GM12872 (cell line): ENCODE results near the gene NHEJ1.

Experiments
- TF ChIP-seq, protein P1 (sequence below): IDR thresholded peaks from 3 replicates; pipeline ENCODE4 v1.5.1; 2011; ENCODE audit warnings: low read depth, mild to moderate bottlenecking, low read length, moderate library complexity; ENCODE audit not compliant: insufficient read depth

NHEJ1 gene

DNA sequence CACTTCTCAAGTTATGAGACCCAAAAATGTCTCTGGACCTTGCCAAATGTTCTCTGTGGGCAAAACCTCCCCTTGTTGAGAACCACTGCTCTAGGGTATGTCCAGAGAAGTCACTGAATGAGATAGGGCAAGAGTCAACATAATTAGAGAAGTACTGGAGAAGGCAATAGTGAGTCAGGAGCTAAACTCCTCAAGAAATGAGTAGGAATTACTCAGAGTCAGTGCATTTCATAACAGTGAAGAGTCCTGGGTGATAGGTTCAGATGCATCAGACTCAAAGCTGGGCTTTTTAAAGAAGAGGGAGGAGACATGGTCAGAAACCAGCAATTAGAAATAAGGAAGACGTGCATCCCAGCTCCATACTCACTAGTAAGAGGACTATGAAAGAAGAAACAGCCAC, 61.3 kb downstream of the NHEJ1 start:
- TF ChIP-seq, protein P1, sequence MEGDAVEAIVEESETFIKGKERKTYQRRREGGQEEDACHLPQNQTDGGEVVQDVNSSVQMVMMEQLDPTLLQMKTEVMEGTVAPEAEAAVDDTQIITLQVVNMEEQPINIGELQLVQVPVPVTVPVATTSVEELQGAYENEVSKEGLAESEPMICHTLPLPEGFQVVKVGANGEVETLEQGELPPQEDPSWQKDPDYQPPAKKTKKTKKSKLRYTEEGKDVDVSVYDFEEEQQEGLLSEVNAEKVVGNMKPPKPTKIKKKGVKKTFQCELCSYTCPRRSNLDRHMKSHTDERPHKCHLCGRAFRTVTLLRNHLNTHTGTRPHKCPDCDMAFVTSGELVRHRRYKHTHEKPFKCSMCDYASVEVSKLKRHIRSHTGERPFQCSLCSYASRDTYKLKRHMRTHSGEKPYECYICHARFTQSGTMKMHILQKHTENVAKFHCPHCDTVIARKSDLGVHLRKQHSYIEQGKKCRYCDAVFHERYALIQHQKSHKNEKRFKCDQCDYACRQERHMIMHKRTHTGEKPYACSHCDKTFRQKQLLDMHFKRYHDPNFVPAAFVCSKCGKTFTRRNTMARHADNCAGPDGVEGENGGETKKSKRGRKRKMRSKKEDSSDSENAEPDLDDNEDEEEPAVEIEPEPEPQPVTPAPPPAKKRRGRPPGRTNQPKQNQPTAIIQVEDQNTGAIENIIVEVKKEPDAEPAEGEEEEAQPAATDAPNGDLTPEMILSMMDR, result no peak

DNA sequence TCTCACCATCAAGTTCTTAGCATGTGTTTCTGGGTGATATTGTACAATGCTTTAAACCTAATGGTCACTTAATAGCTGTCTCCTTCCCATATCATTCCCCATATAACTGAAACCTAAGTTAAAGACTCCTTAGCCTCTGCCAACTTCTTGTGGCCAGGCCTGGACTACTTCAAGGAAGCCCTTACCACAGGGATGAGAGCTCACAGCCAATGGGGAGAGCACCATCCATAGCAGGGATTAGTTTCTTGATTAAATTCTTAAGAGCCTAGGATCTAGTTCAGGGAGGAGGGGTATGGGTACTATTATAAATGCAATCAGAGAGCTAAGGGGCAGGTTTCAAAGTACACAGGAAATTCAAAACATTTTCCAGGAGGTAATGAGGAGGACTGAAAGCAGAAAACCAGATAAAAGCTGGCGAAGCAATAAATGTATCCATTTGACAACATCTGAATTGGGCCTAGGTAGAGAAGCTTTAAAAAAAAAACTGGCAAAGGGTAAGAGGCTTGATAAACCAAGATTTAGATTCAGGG, 65.1 kb downstream of the NHEJ1 start:
- TF ChIP-seq, protein P1, result no peak

DNA sequence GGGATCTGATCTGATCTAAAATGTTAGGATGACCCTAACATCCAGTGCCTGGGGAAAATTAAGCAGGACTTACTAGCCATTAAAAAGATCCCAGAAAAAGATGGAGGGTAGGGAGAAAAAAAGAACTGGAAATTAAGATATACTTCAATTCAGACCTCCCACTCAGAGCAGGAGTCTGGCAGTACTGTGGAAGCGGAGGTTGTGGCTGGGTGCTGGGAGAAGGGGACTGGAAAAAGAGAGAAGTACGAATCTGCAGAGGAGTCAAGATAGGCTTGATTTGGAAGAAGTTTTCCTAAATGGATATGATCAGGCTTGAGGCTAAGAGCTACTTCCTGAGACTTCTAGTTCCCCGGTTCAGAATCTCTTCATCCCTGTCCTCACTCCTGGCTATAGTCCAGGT, 66.4 kb downstream of the NHEJ1 start:
- TF ChIP-seq, protein P1, result no peak

- TF ChIP-seq, protein P1, result no peak
Measured at GRCh38 chr2:219090436-219091299, 69.9 kb downstream of the NHEJ1 start.

DNA sequence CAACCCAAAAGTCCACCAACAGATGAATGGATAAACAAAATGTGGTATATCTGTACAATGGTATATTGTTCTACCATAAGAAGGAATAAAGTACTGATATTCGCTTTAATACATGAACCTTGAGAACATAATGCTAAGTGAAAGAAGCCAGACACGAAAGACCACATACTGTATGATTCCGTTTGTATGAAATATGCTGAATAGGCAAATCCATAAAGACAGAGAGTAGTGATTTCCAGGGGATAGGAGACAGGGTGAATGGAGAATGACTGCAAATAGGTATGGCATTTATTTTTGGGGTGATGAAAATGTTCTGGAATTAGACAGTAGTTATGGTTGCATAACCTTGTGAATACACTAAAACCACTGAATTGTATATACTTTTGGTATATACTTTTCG, 71.3 kb downstream of the NHEJ1 start:
- TF ChIP-seq, protein P1, result no peak

DNA sequence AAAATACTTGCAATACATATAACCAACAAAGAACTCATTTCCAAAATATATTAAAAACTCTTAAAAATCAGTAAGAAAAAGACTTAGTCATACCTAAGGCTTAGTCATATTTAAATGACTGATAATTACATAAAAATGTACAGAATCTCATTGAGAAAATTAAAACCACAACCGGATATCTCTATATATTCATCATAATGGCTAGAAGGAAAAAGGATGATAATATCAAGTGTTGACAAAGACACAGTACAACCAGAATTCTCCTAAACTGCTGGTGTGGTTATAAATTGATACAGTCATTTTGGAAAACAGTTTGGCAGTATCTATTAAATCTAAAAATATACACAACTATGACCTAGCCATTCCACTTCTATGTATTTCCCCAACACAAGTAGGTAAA, 72.8 kb downstream of the NHEJ1 start:
- TF ChIP-seq, protein P1, result no peak

GRCh38 chr2:219087361-219087760, 73.3 kb downstream of the NHEJ1 start:
- TF ChIP-seq, protein P1, result no peak
